ENCODE results near the gene CABLES1. TPM values are rescaled to one million over a fixed set of nuclear protein-coding genes. Genes with fewer than 3 reads are reported as not detected.

CABLES1 gene
- total RNA-seq, 1 experiment from 2014 or later, result 6.2 TPM

DNA sequence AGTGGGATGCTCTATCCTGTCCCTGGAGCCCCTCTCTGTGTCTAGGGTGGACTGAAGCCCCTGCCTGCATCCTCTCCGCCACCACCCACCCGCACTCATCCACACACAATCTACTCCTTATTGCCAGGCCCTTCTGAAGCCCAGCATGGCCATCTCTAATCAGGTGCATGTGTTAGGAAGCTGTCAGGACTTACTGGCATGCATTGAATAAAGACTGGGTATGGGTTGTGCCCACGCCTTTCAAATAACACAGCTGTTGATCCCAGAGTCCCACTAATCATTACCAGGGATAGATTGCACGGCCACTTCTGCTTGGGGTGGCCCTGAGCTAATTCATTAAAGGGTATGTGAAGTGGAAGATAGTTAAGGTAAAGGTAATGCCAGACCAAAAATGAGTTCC is 88.4 kb downstream of the CABLES1 start:
- DNase-seq (ENCODE audit: low read depth), result no peak

DNA sequence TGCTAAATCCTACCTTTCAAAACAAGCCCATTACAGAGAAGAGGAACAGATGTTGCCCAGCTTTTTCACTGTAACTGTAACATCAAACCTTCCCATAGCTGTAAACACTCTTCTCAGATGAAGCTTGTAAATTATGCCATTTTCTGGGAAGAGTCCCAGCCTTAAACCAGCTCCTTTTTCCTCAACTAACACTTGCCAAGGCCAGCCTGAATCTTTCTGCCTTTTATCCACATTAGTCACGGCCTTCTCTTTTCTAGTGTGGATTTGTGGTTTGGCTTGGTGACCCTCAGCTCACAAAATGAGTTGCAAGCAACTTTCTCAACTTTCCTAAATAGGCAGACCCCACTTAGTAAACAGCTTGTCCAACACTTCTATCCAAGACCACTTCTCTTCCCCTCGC is 90.2 kb downstream of the CABLES1 start:
- peak; percentile 56 for DNase-seq (ENCODE audit: low read depth)

DNA sequence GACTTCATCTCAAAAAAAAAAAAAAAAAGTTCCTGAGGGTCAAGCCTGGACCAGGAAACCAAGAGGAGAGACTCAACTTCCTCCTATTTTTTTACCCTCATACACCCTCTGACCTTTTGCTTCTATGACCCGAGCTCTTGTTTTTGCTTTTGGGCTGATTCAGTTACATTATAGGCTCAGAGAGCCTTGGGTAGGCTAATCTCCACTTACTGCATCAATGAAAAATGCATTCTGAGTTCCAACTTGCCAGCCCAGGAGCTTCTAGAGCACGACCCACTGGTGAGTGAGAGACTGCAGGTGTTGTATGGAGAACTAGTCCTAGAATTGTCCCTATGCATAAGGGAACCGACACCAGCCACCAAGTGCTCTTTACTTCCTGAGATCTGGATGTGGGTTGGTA is 91.1 kb downstream of the CABLES1 start:
- no peak for DNase-seq (ENCODE audit: low read depth)

DNA sequence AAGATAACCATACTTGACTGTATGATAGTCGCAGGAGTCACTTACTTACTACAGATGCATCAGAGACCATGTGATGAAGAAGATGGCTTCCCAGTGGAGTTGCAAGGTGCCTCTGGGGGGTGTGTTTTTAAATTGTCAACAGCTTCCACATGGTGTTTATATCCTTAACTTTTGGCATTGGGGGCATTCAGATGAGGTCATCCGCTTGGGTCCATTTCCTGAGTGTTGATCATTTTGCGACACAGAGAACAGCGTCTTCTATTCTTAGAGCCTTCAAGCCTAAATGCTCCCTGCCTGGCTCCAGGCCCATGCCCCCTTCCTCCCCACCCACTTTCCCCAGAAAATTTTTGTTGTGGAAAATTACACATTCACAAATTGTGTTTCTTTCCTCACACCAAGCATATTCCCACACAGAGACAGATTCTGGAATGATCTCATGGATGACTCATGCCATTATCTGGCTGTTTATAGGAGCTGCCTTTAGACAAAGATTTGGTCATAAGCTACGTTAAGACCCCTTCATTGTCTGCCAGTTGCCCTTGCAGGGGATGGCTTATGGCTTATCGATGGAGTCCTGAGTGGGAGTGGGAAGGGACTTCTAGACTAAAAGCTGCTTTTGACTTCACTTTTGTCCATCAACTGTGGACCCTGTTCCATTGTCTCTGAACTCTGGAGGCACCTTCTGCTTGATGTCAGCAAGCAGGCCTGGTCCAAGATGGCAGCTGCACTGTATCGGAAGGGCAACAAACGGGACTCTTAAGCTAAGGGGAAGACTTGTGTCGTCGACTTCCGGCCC is 91.8 kb downstream of the CABLES1 start:
- DNase-seq (ENCODE audit: low read depth), result peak; percentile 59

DNA sequence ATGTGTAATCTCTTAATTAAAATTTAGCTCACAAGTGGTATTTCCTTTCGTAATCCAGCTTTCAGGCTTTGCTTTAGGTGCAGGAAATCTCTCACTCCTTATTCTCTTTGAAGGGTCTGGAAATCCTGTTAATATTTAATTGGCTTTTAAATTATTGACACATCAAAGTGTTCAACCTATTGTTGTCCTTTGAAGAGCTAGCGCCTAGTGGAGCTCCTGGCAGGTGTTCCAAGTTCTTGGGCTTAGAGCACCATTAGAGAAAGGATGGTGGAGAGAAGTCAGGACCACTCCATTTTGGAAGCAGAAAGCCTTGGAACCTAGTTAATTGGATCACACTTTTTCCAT is 92.4 kb downstream of the CABLES1 start:
- DNase-seq (ENCODE audit: low read depth), result no peak

DNA sequence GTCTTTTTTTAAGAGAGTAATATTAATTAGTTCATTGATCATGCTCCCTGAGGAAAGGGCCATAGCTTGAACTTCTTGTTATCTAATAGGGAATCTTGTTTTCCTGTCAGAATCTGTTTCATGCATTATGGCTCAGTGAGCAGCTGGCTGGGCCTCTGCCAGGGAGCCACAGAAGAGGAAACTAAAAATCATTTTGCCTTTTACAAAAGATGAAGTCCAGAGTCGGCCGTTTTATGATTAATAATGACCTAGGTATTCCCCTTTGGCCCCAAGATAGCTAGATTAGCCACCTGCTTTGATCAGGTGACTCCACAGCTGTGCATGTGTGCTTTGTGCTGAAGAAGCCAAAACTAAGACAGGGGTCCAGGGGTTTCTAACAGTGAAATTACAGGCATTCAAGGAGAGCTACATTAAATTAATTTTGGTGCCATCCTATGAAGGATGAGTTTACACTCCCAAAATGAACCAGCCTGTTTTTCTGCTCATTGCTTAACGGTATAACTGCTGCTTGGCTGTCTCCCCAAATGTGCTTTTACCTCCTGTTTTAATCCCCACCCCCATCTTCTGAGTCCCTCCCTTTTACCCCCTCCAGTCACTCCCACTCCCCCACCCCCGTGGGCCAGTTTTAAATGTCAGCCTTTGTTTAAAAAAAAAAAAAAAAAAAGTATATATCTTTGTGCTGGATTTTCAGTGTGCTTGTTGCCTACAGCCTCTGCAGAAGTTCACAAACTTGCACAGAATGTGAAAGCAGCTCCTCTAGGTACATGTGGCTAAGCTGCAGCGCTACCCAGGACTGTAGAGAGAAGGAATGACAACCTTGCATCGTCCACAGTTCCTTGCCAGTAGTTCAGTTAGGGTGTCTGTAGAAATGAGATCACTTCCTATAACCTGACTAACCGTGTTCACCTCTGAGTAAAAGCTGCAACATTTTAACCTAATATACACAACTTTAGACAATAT is 93.1 kb downstream of the CABLES1 start:
- no peak for DNase-seq (ENCODE audit: low read depth)

DNA sequence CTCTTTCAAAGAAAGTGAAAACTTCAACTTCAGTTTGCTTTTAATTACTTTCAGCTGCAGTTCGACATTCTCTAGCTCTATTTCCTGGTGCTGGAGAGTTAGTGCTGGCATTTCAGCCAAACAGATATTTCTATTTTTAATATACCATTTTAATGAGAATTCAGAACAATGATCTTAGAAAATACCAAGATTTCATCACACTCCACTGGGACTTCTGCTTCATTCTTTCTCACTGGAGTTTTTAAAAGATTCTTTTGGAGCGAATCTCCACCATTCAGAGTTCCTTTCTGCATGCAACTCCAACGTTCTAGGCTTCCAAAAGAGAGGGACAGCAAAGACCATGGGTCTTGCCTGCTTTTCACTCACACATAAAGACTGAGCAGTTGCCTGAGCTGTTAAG is 94.2 kb downstream of the CABLES1 start:
- no peak for DNase-seq (ENCODE audit: low read depth)

DNA sequence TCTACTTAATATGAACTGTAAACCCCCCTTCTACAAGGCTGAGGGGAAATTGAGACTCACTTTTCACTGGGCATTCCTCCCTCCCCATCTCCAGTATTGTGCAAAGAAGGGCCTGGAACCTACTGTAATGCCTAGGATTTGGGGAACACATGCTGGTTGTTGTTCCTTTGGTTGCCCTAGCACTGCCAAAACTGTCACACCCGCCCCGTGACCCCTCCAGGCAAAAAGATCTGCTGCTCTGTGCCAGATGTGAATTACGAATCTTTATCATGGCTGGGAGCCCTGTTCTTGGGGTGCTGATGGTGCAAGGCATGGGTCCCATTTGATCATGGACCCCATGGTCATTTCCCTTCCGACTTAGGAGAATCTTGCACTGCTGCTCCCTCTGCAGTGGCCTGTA is 95.4 kb downstream of the CABLES1 start:
- DNase-seq (ENCODE audit: low read depth), result no peak

DNA sequence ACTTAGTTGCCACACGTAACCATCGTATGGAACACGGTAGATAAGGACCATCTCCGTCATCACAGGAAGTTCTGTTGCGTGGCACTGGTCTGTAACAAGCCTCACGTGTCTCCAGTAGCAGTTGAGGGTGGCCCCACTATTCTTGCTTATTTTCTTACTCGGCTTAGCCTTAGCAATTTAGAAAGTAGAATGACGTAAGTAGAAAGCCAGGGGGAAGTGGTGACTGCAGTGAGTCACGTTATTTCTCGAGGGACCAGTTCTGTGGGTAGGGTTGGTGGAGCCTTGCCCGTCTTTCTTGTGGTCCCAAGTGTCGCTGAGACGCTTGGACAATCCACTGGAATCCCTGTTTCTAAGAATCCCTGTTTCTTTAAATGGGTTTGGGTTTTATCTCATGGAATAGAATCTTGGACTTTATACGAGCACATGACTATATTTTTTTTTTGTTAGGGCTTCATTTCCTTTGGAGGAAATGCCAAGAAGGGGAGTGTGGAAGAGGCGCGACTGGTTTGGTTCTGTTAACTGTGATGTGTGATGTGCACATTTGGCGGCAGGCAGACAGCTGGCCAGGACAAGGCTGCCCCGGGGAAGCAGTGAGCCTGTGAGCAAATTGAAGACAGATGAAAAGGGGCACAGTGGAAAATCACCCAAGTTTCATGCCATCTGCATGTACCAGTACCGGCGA is 96.2 kb downstream of the CABLES1 start:
- DNase-seq (ENCODE audit: low read depth), result peak; percentile 88

DNA sequence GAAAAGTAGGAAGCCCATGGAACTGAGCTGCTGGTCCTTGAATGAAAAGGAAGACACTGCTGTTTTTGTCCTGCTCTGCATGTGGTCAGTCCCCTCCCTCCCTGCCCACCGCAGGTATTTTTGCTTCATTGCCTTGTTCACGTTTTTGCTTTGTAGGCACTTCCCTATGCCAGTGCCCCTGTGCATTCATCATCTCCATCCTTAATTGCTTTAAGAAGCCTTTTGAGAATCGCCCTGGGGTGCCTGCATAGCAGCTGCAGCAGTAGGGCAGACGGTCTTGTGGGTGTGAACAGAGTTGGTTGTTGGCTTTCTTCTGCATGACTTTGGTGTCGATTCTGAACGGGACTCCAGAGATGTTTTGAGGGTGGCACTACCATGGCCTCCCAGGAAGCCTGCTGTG is 97.0 kb downstream of the CABLES1 start:
- DNase-seq (ENCODE audit: low read depth), result no peak

DNA sequence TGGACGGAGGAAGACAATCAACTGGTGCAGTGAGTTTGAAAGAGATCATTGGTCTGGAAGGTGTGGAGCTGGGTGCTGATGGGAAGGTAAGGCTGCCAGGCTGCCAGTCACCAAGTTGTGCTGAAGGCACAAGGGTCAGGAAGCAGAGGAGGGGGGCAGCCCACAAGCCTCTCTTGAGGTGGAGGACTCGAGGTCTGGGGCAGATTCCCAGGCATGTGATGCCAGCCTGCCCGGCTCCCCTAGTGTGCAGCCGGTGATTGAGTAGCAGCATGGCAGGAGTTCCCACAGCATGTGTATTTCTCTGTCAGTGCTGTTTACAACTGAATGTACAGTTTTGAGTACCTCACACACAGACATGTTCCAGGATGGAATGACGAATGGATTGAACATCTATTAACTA is 99.3 kb downstream of the CABLES1 start:
- DNase-seq (ENCODE audit: low read depth), result no peak

DNA sequence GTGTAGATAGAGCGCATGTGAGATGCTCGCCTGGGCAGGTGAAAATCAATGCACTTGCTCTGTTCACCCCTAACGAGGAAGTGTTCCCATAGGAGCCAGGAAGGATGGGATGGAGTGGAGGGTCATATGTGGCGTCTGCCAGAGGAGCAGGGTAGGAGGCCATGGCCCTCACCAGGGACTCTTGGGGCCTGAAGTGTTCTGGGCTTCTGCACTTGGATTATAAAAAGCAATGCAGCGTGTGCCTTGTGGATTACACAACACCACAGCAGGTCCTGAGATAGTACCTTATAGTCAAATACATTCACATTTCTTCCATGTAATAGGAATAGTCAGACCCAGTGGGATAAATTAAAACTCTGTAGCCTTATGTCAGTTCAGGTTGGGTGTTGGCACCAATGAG is 100.1 kb downstream of the CABLES1 start:
- no peak for DNase-seq (ENCODE audit: low read depth)

DNA sequence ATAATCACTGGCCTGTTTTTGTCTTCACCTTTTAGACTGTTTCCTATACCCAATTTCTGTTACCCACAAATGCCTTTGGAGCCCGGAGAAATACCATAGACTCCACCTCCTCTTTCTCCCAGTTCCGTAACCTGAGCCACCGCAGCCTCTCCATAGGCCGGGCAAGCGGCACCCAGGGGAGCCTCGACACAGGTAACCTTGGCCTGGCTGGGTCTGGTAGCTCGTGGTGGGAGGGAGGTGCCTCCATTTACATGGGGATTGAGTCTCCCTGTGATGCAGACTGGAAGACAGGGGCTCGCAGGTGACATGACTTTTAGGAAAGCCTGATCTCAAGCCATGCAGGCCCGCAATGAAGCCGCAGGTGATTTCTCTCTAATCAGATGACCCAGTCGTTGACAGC is 100.6 kb downstream of the CABLES1 start:
- DNase-seq (ENCODE audit: low read depth), result no peak

DNA sequence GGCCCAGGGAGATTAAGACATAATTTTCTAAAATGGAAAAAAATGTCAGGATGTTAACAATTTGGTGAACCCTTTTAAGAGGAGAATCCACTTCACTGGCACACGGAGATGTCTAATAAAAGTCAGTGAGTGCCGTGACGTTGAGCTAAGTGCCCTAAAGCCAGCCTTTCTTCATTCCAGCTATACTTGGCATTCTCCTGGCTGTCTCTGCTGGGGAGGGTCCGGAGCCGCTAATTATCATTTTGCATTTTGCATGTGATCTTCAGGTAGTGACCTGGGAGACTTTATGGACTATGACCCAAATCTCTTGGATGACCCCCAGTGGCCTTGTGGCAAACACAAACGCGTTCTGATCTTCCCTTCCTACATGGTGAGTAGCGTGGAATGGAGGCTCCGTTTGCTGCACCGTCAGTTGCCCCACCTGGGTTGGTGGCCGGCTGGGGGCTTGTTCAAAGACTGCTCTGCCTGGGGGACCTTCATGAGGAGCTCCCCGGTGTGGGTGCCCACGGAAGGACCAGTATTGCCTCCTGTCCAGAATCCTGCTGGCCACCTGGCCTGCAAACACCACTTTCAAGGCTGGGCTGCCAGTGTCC is 101.7 kb downstream of the CABLES1 start:
- no peak for DNase-seq (ENCODE audit: low read depth)

DNA sequence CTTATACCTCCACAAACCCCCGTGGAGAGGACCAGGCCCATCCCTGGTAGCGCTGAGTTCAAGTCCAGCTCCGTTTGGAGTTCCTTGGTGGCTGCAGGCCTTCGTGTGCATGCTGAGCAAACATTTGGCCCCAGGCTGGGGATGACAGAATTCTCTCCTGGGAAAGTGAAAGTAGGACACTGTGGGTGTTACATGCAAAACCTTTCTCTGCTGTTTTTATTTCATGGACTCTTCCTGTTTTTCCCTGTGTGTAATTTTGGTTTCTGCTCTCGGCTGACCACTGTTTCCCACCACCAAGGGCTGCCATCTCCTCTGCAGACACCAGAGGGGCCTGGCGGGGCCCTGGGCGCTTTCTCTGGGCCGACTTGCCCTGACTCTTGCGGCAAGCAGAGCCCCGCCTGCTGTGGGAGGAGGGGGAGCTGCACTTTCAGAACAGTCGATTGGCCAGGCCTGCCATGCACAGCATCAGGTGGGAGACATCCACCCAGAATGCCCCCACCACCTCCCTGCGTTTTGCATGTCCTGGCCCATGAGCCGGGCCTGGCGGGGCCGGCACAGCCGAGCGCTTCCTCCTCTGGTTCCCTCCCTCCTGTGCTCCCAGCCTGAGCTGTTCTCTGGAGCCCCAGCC is 102.4 kb downstream of the CABLES1 start:
- DNase-seq (ENCODE audit: low read depth), result peak; percentile 76

DNA sequence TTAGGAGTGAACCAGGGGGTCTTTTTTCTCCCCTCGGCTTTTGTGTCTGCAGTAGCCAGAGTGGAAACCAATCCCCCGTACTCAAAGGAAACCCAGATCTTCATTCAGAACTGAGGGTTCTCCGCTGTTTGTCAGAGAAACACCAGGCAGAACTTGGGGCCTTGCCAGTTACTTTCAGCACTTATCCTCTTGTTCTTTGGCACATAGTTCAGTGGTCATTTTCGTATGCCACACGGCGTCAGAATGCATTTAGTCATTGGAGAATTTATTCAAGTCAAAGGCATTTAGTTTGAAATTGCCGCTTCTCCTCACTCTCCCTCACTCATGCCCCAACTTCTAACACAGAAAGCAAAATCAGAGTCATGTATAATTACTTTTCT is 102.9 kb downstream of the CABLES1 start:
- DNase-seq (ENCODE audit: low read depth), result peak; percentile 73

DNA sequence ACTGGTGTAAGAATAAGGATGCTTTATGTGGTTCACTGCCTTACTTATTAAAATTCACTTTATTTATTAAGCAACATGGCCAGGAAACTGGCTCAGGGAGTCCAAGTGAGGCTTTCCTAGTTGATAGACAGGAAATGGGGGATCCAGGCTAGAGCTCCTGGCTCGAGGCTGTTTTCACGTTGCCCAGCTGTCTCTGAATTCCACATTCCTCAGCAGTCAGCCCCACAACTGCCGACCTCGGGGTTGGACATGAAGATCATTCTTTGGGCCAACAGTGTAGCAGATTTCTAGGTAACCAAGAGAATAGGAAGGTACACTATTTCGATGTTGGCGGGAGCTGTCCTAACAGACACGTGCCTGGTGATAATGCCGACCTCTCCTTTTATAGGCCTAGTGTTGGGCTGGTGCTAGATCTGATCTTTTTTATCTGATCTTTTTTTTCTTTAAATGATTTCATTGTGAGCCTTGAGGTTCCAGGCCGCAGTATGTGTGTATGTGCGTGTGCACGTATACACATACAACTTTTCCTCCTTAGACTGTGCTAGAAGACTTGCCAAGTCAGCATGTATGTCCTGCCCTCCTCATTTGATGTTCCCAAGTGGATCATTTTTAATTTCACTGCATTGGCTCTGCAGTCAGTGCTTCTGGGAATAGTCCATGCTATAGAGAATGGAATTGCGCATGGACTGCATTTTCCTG is 103.5 kb downstream of the CABLES1 start:
- DNase-seq (ENCODE audit: low read depth), result peak; percentile 36

DNA sequence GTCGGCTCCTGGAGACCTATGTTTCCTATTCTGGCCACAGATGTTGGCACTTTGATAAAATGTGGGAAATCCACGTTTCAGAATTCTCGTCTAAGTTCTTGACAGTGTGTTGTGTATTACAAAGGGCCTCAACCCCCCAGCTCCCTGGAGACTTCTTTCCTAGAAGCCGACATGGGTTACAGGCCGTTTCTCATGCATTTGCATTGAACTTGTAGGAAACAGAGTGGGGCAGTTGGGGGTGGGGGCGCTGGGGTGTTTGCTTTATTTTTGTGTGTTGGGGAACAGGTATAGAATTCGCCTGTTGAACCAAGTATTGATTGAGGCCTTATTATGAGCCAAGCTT is 104.0 kb downstream of the CABLES1 start:
- DNase-seq (ENCODE audit: low read depth), result no peak

DNA sequence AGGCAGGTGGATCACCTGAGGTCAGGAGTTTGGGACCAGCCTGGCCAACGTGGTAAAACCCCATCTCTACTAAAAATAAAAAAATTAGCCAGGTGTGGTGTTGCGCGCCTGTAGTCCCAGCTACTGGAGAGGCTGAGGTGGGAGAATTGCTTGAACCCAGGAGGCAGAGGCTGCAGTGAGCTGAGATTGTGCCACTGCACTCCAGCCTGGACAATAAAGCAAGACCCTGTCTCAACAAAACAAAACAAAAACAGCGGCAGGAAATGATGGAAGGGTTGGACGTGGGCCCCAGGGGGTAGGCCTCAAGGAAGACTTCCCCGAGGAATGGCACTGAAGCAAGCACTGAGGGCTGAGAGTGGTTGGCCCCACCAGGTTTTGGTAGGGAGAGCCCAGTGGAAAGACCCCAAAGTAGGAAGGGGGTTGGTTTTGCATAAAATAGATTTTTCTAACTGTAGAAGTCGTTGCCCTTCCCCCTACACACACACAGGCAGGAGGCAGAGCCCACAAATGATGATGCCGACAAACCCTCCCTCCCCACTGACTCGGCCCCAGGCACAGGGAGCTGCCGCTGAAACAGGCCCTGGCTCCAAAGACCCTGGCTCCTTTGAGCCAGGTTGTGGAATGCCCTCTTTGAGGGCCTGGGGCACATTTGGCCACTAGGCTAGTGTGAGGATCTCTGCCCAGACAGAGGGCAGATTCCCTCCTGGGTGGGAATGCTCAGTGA is 104.8 kb downstream of the CABLES1 start:
- DNase-seq (ENCODE audit: low read depth), result no peak

DNA sequence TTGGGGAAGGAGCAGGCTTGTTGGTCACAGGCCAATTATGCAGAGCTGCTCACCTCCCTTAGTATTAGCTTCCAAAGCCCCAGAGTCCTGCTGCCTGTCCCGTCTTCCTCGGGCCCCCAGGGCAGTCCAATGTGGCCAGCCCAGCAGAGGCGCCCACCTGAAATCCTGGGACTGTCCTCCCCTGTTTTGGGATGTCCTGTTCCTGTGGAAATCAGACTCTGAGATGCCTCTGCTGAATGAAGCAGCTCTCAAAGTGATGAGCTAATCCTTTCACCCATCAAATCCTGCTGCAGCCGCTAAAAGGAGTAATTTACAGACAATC is 105.3 kb downstream of the CABLES1 start:
- no peak for DNase-seq (ENCODE audit: low read depth)

All from Daoy (cell line).